A673 (cell line): ENCODE data around the gene SEMA6B.

ENCODE experiments used
- CTCF ChIP-seq: fragments of 300-800, 200-600 bp; sonication (generic); conservative IDR thresholded peaks from 2 replicates; pipeline ENCODE4 v1.5.1; 2017; ENCODE audit warnings: low read depth, mild to moderate bottlenecking, antibody characterized with exemption, low read length, moderate library complexity, mixed read lengths
- EZH2 ChIP-seq: fragments of 200-600 bp; sonication (generic); IDR thresholded peaks from 2 replicates; pipeline ENCODE4 v1.6.1; 2017; ENCODE audit warnings: borderline replicate concordance, low read depth, mild to moderate bottlenecking, mixed read lengths, antibody characterized with exemption, low read length; ENCODE audit not compliant: poor library complexity, severe bottlenecking

- TF ChIP-seq CTCF (no peak), EZH2 (no peak)
These were observed 37.6 kb downstream of the SEMA6B start for GRCh38 chr19:4521888-4522242.
